SH-SY5Y (cell line): ENCODE measurements around the gene PPP1R14D.

Source experiments
- GATA2 ChIP-seq: IDR thresholded peaks from 2 replicates; pipeline ENCODE4 v1.6.1; 2011; ENCODE audit warnings: mild to moderate bottlenecking, low read depth, low read length
- GATA3 ChIP-seq: IDR thresholded peaks from 2 replicates; pipeline ENCODE4 v1.6.1; 2011; ENCODE audit warnings: low read depth, mild to moderate bottlenecking, low read length, moderate library complexity

DNA sequence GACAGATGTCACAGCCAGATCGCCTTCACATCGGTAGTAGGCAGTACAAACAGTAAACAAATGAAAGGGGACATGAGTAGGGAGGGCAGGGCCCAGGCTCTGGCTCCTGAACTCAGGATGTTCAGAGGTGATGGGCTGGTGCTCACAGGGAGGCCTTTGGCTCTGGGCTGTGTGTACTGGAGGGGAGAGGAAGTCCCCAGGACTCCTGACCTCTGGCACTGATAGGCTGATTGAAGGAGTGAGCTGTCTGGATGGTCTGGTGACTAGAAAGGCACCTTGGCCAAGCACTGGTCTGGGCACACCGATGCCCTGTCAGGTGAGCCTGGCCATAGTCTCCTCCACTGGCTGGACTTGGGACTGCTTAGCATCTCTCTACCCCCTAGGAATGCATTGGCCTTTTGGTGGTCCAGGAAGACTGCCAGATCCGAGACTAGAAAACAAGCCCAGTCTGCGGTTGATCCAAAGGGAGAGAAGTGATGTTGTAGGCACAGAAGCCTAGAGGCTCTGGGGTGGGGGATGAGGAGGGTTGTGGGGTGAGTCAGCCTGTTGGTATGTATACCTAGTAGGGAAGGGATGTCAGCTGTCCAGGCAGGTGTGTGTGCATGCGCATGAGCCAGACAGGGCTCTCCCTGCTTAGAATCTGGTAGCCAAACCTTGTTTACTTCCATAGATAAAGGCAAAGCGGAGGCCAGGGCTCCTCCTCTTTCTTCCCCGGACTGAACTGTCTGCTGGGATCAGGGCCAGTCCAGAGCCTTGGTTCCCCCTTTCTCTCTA lies 17.2 kb upstream of the PPP1R14D start:
- no peak for TF ChIP-seq GATA3
- no peak for TF ChIP-seq GATA2
